HG03575 (cell line): ENCODE data around the gene PLRG1.
A peak's percentile ranks its signal among the peaks of the same experiment; 100 is the strongest.
"Not testable (repeated sequence)": the region's sequence is repeated elsewhere in the genome, so short reads cannot be mapped to it uniquely, and the experiment has no call there.

Source experiments
- ATAC-seq: cut with Tn5 transposase; IDR thresholded peaks from one replicate; pipeline ENCODE4 v1.9.1; 2021; ENCODE audit not compliant: unreplicated experiment, insufficient number of reproducible peaks, low FRiP score; ENCODE audit errors: extremely low read depth

Gene PLRG1

GRCh38 chr4:154549894-154550790 is at the start of gene PLRG1:
PLRG1 (minus strand) TSS chr4:154550400; CDS start chr4:154550308, 92 bp downstream.
- peak; percentile 96 for ATAC-seq

- ATAC-seq = no peak
These were observed 47.9 kb upstream of the PLRG1 start for GRCh38 chr4:154597798-154598774.

GRCh38 chr4:154597281-154597680 is 47.1 kb upstream of the PLRG1 start:
- ATAC-seq = not testable (repeated sequence)

GRCh38 chr4:154595807-154596206 is 45.6 kb upstream of the PLRG1 start:
- no peak for ATAC-seq

- not testable (repeated sequence) for ATAC-seq
These were observed 44.1 kb upstream of the PLRG1 start for GRCh38 chr4:154594343-154594742.

GRCh38 chr4:154593868-154594267 is 43.7 kb upstream of the PLRG1 start:
- ATAC-seq = no peak

- ATAC-seq = no peak
These were observed 41.7 kb upstream of the PLRG1 start for GRCh38 chr4:154591890-154592289.

- ATAC-seq = no peak
These were observed 40.3 kb upstream of the PLRG1 start, which contains the start of gene FGA for GRCh38 chr4:154590329-154591006. FGA (minus strand) TSS chr4:154590742; CDS start chr4:154590687, 55 bp downstream.

GRCh38 chr4:154589296-154590197 is 39.3 kb upstream of the PLRG1 start:
- ATAC-seq = no peak

GRCh38 chr4:154588198-154588597 is 38.0 kb upstream of the PLRG1 start:
- no peak for ATAC-seq

- no peak for ATAC-seq
These were observed 36.3 kb upstream of the PLRG1 start for GRCh38 chr4:154586296-154587033.

GRCh38 chr4:154585369-154586018 is 35.3 kb upstream of the PLRG1 start:
- no peak for ATAC-seq

GRCh38 chr4:154584259-154584658 is 34.1 kb upstream of the PLRG1 start:
- ATAC-seq = no peak

- no peak for ATAC-seq
These were observed 33.5 kb upstream of the PLRG1 start for GRCh38 chr4:154583677-154584076.

- no peak for ATAC-seq
These were observed 33.0 kb upstream of the PLRG1 start for GRCh38 chr4:154583230-154583629.

- ATAC-seq = no peak
These were observed 32.5 kb upstream of the PLRG1 start for GRCh38 chr4:154582723-154583122.

GRCh38 chr4:154579927-154580326 is 29.7 kb upstream of the PLRG1 start:
- ATAC-seq = no peak
